Activated CD8-positive, alpha-beta memory T cell treated with anti-CD3 and anti-CD28 coated beads, Interleukin-2, amount 10 ng/mL, durations not matched to agents 7 days and 5 days (primary cell): Measurements from ENCODE around the gene ARID1B. TPM values are rescaled to one million over a fixed set of nuclear protein-coding genes. Genes with fewer than 3 reads are reported as not detected.
"Not testable (repeated sequence)": the region's sequence is repeated elsewhere in the genome, so short reads cannot be mapped to it uniquely, and the experiment has no call there.

Experiments
- ATAC-seq: fragments of 150-1000 bp; cut with Tn5 transposase; one replicate; pipeline ENCODE4 v1.10.0; 2021; ENCODE audit warnings: moderate library complexity
- CTCF ChIA-PET: fragments of 350-600 bp; sonication (Branson Sonifier 250); formaldehyde crosslinking; loops from one replicate; lab custom pipeline; 2021; ENCODE audit warnings: antibody characterized with exemption; lab: Charles Lee
- DNase-seq: peaks from one replicate; pipeline ENCODE4 v3.0.0-alpha.2; 2020
- H3K27ac Mint-ChIP-seq: one replicate; pipeline ENCODE4 v1.8.0; 2021; ENCODE audit warnings: mild to moderate bottlenecking, mixed read lengths
- H3K27me3 Mint-ChIP-seq: one replicate; pipeline ENCODE4 v1.8.0; 2021; ENCODE audit warnings: mixed read lengths
- H3K36me3 Mint-ChIP-seq: one replicate; pipeline ENCODE4 v1.8.0; 2021; ENCODE audit warnings: mild to moderate bottlenecking, mixed read lengths
- H3K4me1 Mint-ChIP-seq: one replicate; pipeline ENCODE4 v1.8.0; 2021; ENCODE audit warnings: mixed read lengths
- H3K4me3 Mint-ChIP-seq: one replicate; pipeline ENCODE4 v1.8.0; 2021; ENCODE audit warnings: mild to moderate bottlenecking, moderate library complexity, mixed read lengths
- H3K9me3 Mint-ChIP-seq: one replicate; pipeline ENCODE4 v1.8.0; 2022; ENCODE audit warnings: low read depth, mixed read lengths
- total RNA-seq, 2 experiments: library from RNA; stranded (reverse); gene quantifications; one replicate each; pipeline ENCODE4 v1.2.3, GENCODE V29; 2021

ARID1B gene
- total RNA-seq, 2 experiments from 2014 or later: 59.5 to 81.5 TPM

- CTCF ChIA-PET: no interaction called here
- peak overlapping the region; percentile 16 for H3K27ac Mint-ChIP-seq
- no peak for DNase-seq
- no peak for ATAC-seq
- H3K9me3 Mint-ChIP-seq: no peaks in the 10 kb centered on the region
- H3K4me1 Mint-ChIP-seq: peaks cover 52% of the 10 kb centered on the region
- no peaks in the 10 kb centered on the region for H3K27me3 Mint-ChIP-seq
- H3K36me3 Mint-ChIP-seq: no peaks in the 10 kb centered on the region
- no peak overlapping the region for H3K4me3 Mint-ChIP-seq
Measured at GRCh38 chr6:156980948-156981347, 203.8 kb downstream of the ARID1B start.

- Mint-ChIP-seq H3K9me3 (no peaks in the 10 kb centered on the region), H3K4me1 (peaks cover 42% of the 10 kb centered on the region), H3K27ac (no peak overlapping the region), H3K4me3 (no peak overlapping the region), H3K36me3 (no peaks in the 10 kb centered on the region), H3K27me3 (no peaks in the 10 kb centered on the region)
- DNase-seq (no peak), ATAC-seq (no peak)
- CTCF ChIA-PET: no interaction called here
Measured at GRCh38 chr6:156982168-156982567, 205.0 kb downstream of the ARID1B start.

- not testable (repeated sequence) for H3K36me3 Mint-ChIP-seq, H3K27ac Mint-ChIP-seq, H3K9me3 Mint-ChIP-seq, ATAC-seq, H3K27me3 Mint-ChIP-seq, H3K4me3 Mint-ChIP-seq, DNase-seq
- CTCF ChIA-PET: interaction anchor here (1.1 kb wide), 1 partner anchor 292 kb away, joined by 3 read pairs; no protein-coding TSS in a partner anchor
- H3K4me1 Mint-ChIP-seq: peaks cover 41% of the 10 kb centered on the region
Measured at GRCh38 chr6:156982864-156983263, 205.7 kb downstream of the ARID1B start.

GRCh38 chr6:156984178-156984738 is 207.1 kb downstream of the ARID1B start:
- ATAC-seq: no peak
- Mint-ChIP-seq H3K4me1 (peaks cover 42% of the 10 kb centered on the region), H3K4me3 (no peak overlapping the region), H3K27me3 (no peaks in the 10 kb centered on the region), H3K27ac (no peak overlapping the region), H3K9me3 (no peaks in the 10 kb centered on the region), H3K36me3 (no peaks in the 10 kb centered on the region)
- DNase-seq: no peak
- CTCF ChIA-PET: no interaction called here

GRCh38 chr6:156985309-156985708 is 208.1 kb downstream of the ARID1B start:
- no peak for ATAC-seq
- Mint-ChIP-seq H3K27me3 (no peaks in the 10 kb centered on the region), H3K4me3 (no peak overlapping the region), H3K9me3 (no peaks in the 10 kb centered on the region), H3K27ac (no peak overlapping the region), H3K36me3 (no peaks in the 10 kb centered on the region), H3K4me1 (peaks cover 39% of the 10 kb centered on the region)
- CTCF ChIA-PET: no interaction called here
- no peak for DNase-seq

GRCh38 chr6:156988276-156989158 is 211.3 kb downstream of the ARID1B start:
- no peaks in the 10 kb centered on the region for H3K9me3 Mint-ChIP-seq
- CTCF ChIA-PET: no interaction called here
- no peaks in the 10 kb centered on the region for H3K36me3 Mint-ChIP-seq
- no peak for ATAC-seq
- no peak overlapping the region for H3K27ac Mint-ChIP-seq
- peaks cover 26% of the 10 kb centered on the region for H3K4me1 Mint-ChIP-seq
- no peak for DNase-seq
- H3K27me3 Mint-ChIP-seq: no peaks in the 10 kb centered on the region
- no peak overlapping the region for H3K4me3 Mint-ChIP-seq

GRCh38 chr6:156989159-156989806 is 212.1 kb downstream of the ARID1B start:
- DNase-seq: no peak
- Mint-ChIP-seq H3K4me3 (no peak overlapping the region), H3K27ac (no peak overlapping the region), H3K27me3 (no peaks in the 10 kb centered on the region), H3K4me1 (peaks cover 19% of the 10 kb centered on the region), H3K9me3 (no peaks in the 10 kb centered on the region), H3K36me3 (no peaks in the 10 kb centered on the region)
- CTCF ChIA-PET: no interaction called here
- ATAC-seq: no peak

GRCh38 chr6:156992020-156992804 is 215.0 kb downstream of the ARID1B start:
- no peak overlapping the region for H3K4me3 Mint-ChIP-seq
- no peak for ATAC-seq
- DNase-seq: no peak
- no peaks in the 10 kb centered on the region for H3K9me3 Mint-ChIP-seq
- H3K27me3 Mint-ChIP-seq: no peaks in the 10 kb centered on the region
- H3K4me1 Mint-ChIP-seq: peaks cover 14% of the 10 kb centered on the region
- no peak overlapping the region for H3K27ac Mint-ChIP-seq
- CTCF ChIA-PET: no interaction called here
- no peaks in the 10 kb centered on the region for H3K36me3 Mint-ChIP-seq

- ATAC-seq (no peak), DNase-seq (no peak)
- H3K27me3 Mint-ChIP-seq: no peaks in the 10 kb centered on the region
- H3K9me3 Mint-ChIP-seq: no peaks in the 10 kb centered on the region
- no peak overlapping the region for H3K27ac Mint-ChIP-seq
- no peak overlapping the region for H3K4me3 Mint-ChIP-seq
- peaks cover 5% of the 10 kb centered on the region for H3K4me1 Mint-ChIP-seq
- H3K36me3 Mint-ChIP-seq: no peaks in the 10 kb centered on the region
- CTCF ChIA-PET: no interaction called here
Measured at GRCh38 chr6:156993713-156994112, 216.5 kb downstream of the ARID1B start.

- Mint-ChIP-seq H3K4me3 (no peak overlapping the region), H3K27ac (no peak overlapping the region), H3K27me3 (no peaks in the 10 kb centered on the region), H3K36me3 (no peaks in the 10 kb centered on the region), H3K4me1 (no peaks in the 10 kb centered on the region), H3K9me3 (no peaks in the 10 kb centered on the region)
- CTCF ChIA-PET: no interaction called here
- no peak for DNase-seq
- no peak for ATAC-seq
Measured at GRCh38 chr6:156994215-156995076, 217.3 kb downstream of the ARID1B start.

- no peak for DNase-seq
- Mint-ChIP-seq H3K27me3 (no peaks in the 10 kb centered on the region), H3K36me3 (no peaks in the 10 kb centered on the region), H3K9me3 (no peaks in the 10 kb centered on the region), H3K27ac (no peak overlapping the region), H3K4me3 (no peak overlapping the region), H3K4me1 (no peaks in the 10 kb centered on the region)
- ATAC-seq: no peak
- CTCF ChIA-PET: no interaction called here
Measured at GRCh38 chr6:156995502-156995901, 218.3 kb downstream of the ARID1B start.

- no peaks in the 10 kb centered on the region for H3K27me3 Mint-ChIP-seq
- no peaks in the 10 kb centered on the region for H3K36me3 Mint-ChIP-seq
- H3K27ac Mint-ChIP-seq: no peak overlapping the region
- H3K9me3 Mint-ChIP-seq: no peaks in the 10 kb centered on the region
- ATAC-seq: no peak
- no peak for DNase-seq
- CTCF ChIA-PET: no interaction called here
- H3K4me1 Mint-ChIP-seq: no peaks in the 10 kb centered on the region
- H3K4me3 Mint-ChIP-seq: no peak overlapping the region
Measured at GRCh38 chr6:156996265-156996664, 219.1 kb downstream of the ARID1B start.
